HEK293T (cell line): ENCODE measurements around the gene RPL21.

Source experiments
- CTBP1 ChIP-seq: fragments of 450-650 bp; IDR thresholded peaks from 2 replicates; pipeline ENCODE4 v1.6.1; 2016; ENCODE audit warnings: borderline replicate concordance
- ELF4 ChIP-seq: fragments of 450-650 bp; IDR thresholded peaks from 2 replicates; pipeline ENCODE4 v1.6.1; 2017; ENCODE audit warnings: antibody characterized with exemption
- FOXM1 ChIP-seq: fragments of 450-650 bp; IDR thresholded peaks from 2 replicates; pipeline ENCODE4 v1.6.1; 2017; ENCODE audit warnings: mild to moderate bottlenecking, borderline replicate concordance
- HDGF ChIP-seq: fragments of 450-650 bp; IDR thresholded peaks from 2 replicates; pipeline ENCODE4 v1.6.1; 2017; ENCODE audit warnings: antibody characterized with exemption, borderline replicate concordance
- SP1 ChIP-seq: fragments of 450-650 bp; IDR thresholded peaks from 2 replicates; pipeline ENCODE4 v1.6.1; 2017
- SUZ12 ChIP-seq: fragments of 450-650 bp; IDR thresholded peaks from 2 replicates; pipeline ENCODE4 v1.6.1; 2016; ENCODE audit warnings: mild to moderate bottlenecking
- ZNF384 ChIP-seq: fragments of 450-650 bp; IDR thresholded peaks from 2 replicates; pipeline ENCODE4 v1.6.1; 2016

GRCh38 chr13:27280841-27281240 lies 29.5 kb downstream of the RPL21 start:
- TF ChIP-seq FOXM1 (no peak), SUZ12 (no peak), ELF4 (no peak), ZNF384 (no peak), SP1 (no peak), HDGF (no peak), CTBP1 (no peak)
